GM21447 (cell line): ENCODE results near the gene MAP3K3.
A peak's percentile ranks its signal among the peaks of the same experiment; 100 is the strongest.

Source experiments
- ATAC-seq: cut with Tn5 transposase; IDR thresholded peaks from one replicate; pipeline ENCODE4 v1.9.1; 2021; ENCODE audit not compliant: unreplicated experiment

MAP3K3 gene

GRCh38 chr17:63692195-63692816 is 70.1 kb downstream of the MAP3K3 start:
- no peak for ATAC-seq

- no peak for ATAC-seq
These were observed 71.3 kb downstream of the MAP3K3 start for GRCh38 chr17:63693411-63694113.

GRCh38 chr17:63694229-63694949 is 72.2 kb downstream of the MAP3K3 start:
- no peak for ATAC-seq

- no peak for ATAC-seq
These were observed 72.9 kb downstream of the MAP3K3 start for GRCh38 chr17:63694950-63695773.

- no peak for ATAC-seq
These were observed 73.7 kb downstream of the MAP3K3 start for GRCh38 chr17:63695889-63696288.

- no peak for ATAC-seq
These were observed 74.3 kb downstream of the MAP3K3 start for GRCh38 chr17:63696381-63696961.

GRCh38 chr17:63697341-63698286 is 75.4 kb downstream of the MAP3K3 start:
- peak; percentile 23 for ATAC-seq

- ATAC-seq = no peak
These were observed 76.2 kb downstream of the MAP3K3 start for GRCh38 chr17:63698381-63698885.

- peak; percentile 22 for ATAC-seq
These were observed 76.8 kb downstream of the MAP3K3 start for GRCh38 chr17:63698886-63699637.

GRCh38 chr17:63699638-63700527 is 77.7 kb downstream of the MAP3K3 start, which contains the start of gene LIMD2:
LIMD2 (minus strand) TSS chr17:63700125; CDS start chr17:63699298, 827 bp downstream.
- ATAC-seq = peak; percentile 5

- no peak for ATAC-seq
These were observed 78.6 kb downstream of the MAP3K3 start for GRCh38 chr17:63700528-63701455.

- ATAC-seq = no peak
These were observed 79.2 kb downstream of the MAP3K3 start for GRCh38 chr17:63701456-63701820.

GRCh38 chr17:63701868-63702720 is 79.9 kb downstream of the MAP3K3 start:
- ATAC-seq = no peak

GRCh38 chr17:63702721-63703015 is 80.5 kb downstream of the MAP3K3 start:
- ATAC-seq = no peak

- ATAC-seq = no peak
These were observed 80.8 kb downstream of the MAP3K3 start for GRCh38 chr17:63703029-63703428.
